NOMO-1 (cell line): ENCODE measurements around the gene ZNF681.
"Not testable (repeated sequence)": the region's sequence is repeated elsewhere in the genome, so short reads cannot be mapped to it uniquely, and the experiment has no call there.

Source experiments
- DNase-seq, 2 experiments: peaks; one replicate each; lab custom pipeline; 2025; ENCODE audit not compliant: unreplicated experiment in 2 of 2; lab: John Stamatoyannopoulos, UW

ZNF681 gene

GRCh38 chr19:23758187-23759074 is at the start of gene ZNF681:
TSS of gene ZNF681 (minus strand) at chr19:23758891. CDS start at chr19:23758749, 142 bp downstream.
- DNase-seq, result no peak

DNA sequence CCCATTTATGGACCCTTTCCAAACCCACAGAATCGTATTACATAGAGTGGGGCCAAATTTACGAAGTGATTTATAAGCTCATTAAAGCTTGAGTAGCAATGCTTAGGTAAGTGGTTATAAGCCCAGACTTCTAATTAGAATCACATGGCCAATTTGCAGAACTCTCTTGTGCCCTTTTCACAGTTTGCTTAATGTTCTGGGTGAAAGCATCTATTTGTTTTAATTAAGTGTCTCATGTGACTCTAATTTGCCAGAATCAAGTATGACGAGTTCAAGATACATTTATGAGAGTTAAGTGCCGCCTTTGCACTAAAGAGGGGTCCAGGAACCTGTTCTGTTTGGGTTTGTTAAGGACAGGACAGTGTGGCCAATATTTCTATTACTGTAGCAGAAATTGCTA is 46.0 kb upstream of the ZNF681 start:
- no peak for DNase-seq

DNA sequence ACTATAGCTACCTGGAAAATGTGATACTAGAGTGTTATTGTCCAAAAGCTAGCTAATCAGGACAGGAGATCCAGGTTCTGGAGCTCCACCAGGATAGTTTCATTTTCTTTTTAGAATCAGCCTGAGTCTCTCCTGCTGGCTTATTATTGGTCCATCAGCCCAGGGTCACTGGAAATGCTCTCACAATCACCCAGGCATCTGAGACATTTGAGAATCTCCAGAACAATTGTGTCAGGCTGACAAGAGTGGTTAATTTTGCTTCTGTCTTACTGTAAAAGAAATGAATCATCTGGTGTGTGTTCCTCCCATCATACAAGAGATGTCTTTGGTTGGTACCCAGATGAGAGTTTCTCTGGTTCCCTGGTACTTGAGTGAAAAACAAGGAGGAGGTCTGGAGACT is 43.6 kb upstream of the ZNF681 start:
- DNase-seq, result no peak

GRCh38 chr19:23801803-23802202 is 43.1 kb upstream of the ZNF681 start:
- no peak for DNase-seq

- DNase-seq, result no peak
Observed at GRCh38 chr19:23800868-23801267, 42.2 kb upstream of the ZNF681 start.

DNA sequence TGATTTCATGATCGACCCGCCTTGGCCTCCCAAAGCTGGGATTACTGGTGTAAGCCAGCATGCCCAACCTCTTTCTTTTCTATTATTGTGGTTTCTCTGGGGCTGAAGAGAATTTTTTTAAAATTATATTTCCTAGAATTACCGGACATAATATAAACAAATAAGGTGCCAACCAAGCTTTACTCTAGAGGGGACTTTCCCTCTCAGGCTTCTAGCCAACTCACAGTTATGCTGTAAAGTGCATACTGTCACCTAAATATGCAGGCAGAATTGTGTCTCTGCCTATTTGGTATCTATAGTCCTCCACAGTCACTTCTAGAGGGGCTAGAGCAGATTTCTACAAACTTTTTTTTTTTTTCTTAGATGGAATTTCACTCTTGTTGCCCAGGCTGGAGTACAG is 41.6 kb upstream of the ZNF681 start:
- DNase-seq, result no peak

DNA sequence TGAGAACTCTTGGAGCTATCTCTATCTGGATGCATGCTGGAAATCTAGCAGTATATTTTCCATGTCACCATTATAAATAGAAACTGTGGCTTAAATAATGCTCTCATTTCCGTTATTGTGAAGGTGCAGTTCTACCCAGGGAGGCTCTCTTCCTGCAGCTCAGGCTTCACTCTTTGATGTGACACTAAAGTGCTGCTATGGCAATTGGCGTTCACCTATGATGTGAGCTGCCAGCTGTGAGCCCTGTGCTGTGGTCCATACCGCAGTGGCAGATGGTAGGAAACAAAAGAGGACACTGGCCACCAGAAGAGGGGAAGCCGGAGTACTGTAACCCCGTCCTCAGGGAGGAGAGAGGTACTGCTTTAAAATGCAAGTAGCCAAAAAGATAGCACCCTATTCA is 40.6 kb upstream of the ZNF681 start:
- DNase-seq, result no peak

DNA sequence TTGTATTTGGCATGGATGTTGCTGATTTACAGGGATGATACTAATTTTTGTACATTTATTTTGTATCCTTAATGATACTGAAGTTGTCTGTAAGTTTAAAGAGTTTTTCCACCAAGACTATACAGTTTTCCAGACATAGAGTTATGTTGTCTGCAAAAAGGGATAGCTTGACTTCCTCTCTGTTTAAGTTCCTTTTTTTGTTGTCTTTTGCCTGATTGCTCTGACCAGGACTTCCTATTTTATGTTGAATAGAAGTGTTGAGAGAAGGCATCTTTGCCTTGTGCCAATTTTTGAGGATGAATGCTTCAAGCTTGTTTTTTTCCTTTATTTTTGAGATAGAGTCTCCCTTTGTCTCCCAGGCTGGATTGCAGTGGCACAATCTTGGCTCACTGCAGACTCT is 36.8 kb upstream of the ZNF681 start:
- DNase-seq, result no peak

DNA sequence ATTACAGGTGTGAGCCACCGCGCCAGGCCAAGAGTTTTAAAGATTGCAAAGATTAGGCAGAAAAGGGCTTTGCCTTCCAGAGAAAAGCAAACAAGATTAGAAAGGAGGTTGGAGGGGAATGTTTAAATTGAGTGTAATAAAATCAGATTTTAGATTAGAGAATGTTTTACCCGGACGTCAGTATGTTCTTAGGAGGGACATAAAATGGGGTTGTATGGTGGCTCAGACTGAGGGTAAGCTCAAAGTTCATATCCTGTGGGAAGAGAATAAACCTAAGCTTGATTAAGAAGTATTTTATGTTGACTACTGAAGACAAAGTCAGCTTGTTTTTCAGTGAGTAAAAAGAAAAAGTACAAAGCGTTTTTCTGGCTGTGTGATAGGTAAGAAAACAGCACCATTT is 34.1 kb upstream of the ZNF681 start:
- DNase-seq, result no peak

DNA sequence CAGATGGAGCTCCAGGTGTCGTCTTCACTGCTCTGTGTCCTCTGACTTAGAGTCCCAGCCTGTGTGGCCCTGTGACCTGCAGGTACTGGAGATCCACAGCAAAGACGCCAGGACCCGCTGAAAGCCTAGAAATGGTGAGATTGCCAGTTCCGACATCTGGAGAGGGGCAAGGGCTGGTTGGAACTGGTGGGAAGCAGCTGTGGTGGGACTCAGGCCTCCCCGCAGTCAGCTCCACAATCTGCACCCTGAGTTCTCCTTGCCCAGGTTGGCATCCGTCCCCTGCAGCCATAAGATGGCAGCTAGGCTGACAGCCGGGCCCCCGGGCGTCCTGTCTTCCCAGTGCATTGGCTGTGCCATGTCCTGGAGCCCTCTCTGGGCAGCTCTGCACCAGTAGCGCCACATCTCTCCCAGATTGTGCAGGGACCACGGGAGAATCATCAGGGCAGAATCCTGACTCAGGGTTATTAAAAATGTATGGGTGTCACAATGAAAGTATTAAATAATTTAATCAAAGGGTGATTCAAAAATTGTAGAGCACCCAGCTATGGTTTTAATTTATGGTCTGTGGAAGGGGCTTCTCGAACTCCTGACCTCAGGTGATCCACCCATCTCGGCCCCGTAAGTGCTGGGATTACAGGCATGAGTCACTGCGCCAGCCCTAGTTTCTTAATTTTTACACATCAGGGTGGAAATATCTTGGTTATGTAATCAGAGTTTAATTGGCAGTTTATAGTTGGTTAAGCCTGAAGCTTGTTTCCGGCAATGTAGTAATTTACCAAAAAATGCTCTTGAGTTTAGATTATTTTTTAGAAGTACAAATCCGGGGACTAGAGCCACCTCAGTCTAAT is 32.2 kb upstream of the ZNF681 start:
- DNase-seq, result no peak

GRCh38 chr19:23789246-23789645 is 30.6 kb upstream of the ZNF681 start:
- DNase-seq, result no peak

DNA sequence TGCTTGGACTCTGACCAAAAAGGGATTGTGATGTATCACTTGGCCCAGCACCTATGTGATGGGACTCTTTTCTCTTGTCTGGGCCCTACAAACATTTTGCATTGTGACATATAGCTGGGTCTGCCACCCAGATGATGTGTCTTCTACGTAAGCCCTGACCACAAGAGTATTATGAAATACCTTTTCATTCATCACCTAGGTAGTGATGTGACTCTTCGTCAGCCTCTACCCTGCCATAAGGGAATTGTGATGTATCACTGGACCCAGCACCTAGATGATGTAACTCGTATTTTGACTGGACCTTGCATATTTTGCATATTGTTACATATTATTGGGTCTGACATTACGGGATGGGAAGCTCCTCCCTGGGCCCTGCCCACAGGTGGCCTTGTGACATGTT is 29.7 kb upstream of the ZNF681 start:
- DNase-seq, result no peak

DNA sequence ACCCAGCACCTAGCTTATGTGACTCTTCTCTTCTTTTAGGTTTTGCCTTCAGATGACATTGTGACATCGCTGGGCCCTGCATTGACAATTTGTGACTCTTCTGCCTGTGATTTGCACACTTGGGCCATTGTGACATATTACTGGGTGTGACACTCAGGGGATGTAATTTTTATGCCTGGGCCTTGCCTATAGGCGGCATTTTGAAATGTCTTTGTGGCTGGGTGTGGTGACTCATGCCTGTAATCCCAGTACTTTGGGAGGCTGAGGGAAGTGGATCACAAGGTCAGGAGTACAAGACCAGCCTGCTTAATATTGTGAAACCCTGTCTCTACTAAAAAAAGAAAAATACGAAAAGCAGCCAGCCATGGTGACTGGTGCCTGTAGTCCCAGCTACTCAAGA is 28.4 kb upstream of the ZNF681 start:
- DNase-seq, result no peak

- DNase-seq, result no peak
Observed at GRCh38 chr19:23785982-23786381, 27.3 kb upstream of the ZNF681 start.

GRCh38 chr19:23784274-23784673 is 25.6 kb upstream of the ZNF681 start:
- DNase-seq, result no peak

GRCh38 chr19:23783636-23784035 is 24.9 kb upstream of the ZNF681 start:
- no peak for DNase-seq

GRCh38 chr19:23779645-23780044 is 21.0 kb upstream of the ZNF681 start:
- no peak for DNase-seq

DNA sequence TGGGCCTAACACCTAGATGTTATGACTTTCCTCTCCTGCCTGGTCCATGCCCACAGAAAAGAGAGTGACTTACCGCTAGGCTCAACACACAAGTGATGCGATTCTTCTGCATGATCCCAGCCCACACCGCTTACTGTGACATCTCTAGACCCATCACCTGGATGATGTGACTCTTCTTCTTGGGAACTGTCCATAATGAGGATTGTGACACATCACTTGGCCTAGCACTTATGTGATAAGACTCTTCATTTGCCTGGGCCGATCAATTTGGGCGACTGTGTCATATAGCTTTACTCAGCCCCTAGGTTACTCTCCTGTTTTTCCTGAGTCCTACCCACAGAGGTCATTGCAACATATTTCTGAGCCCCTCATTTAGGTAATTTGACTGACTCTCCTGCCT is 19.9 kb upstream of the ZNF681 start:
- no peak for DNase-seq

- DNase-seq, result not testable (repeated sequence)
Observed at GRCh38 chr19:23778036-23778435, 19.3 kb upstream of the ZNF681 start.

- no peak for DNase-seq
Observed at GRCh38 chr19:23777216-23777615, 18.5 kb upstream of the ZNF681 start.

DNA sequence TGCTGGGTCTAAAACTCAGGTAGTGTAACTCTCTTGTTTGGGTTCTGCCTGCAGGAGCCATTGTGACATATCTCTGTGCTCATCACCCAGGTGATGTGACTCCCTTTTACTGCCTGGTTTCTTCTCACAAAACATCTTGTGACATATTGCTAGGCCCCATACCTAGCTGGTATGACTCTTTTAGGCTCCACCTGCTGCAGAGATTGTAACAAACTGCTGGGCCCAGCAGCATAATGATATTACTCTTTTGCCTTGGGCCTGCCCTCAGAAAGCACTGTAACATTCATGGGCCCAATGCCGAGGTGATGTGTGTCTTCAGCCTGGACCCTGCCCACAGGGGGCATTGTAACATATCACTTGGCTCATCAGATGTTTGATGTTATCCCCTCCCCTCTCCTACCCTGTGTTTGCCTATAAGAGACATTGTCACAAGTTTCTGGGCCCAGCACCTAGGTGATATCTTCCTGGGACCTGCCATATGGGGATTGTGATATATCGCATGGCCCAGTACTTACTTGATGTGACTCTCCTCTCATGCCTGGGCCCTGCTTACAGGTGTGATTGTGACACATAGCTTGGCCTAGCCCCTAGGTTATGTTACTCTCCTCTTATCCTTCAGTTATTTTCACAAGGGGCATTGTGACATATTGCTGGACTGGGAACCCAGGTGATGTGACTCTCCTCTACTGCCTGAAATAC is 18.0 kb upstream of the ZNF681 start:
- DNase-seq, result no peak
